ENCODE results near the gene ZNF777. TPM values are rescaled to one million over a fixed set of nuclear protein-coding genes. Genes with fewer than 3 reads are reported as not detected.

The ZNF777 gene
- total and polyA plus RNA-seq, 5 donors from 2014 or later = 0.46 to 13.4 (median 1.4) TPM

- Mint-ChIP-seq H3K4me1 (peaks cover 18 to 41% (median 31%) of the 10 kb centered on the region in 4 donors), H3K27ac (no peak overlapping the region), H3K27me3 (peaks cover 2% of the 10 kb centered on the region), H3K36me3 (peaks cover 35% of the 10 kb centered on the region), H3K9me3 (no peaks in the 10 kb centered on the region), H3K4me3 (peak overlapping the region in 1 of 4 donors; percentile 66)
- H3K9me3 ChIP-seq (ENCODE audit: control insufficient read depth in 2 of 2, low read length in 2 of 2) = no peaks in the 10 kb centered on the region
- DNase-seq = no peak
- no peak overlapping the region for H3K27ac ChIP-seq (ENCODE audit: insufficient read depth, low read length, poor library complexity, severe bottlenecking)
- H3K27me3 ChIP-seq (ENCODE audit: control insufficient read depth, insufficient read depth, low read length) = no peaks in the 10 kb centered on the region
- peaks cover 54% of the 10 kb centered on the region for H3K36me3 ChIP-seq (ENCODE audit: control insufficient read depth, insufficient read depth, low read length)
- H3K4me1 ChIP-seq (ENCODE audit: control insufficient read depth, insufficient read depth, low read length, poor library complexity, severe bottlenecking) = peaks cover 23% of the 10 kb centered on the region
- ATAC-seq (ENCODE audit: low read depth in 2 of 2) = no peak
- H3K4me3 ChIP-seq (ENCODE audit: low read depth, low read length) = no peak overlapping the region
These were observed 32.5 kb upstream of the ZNF777 start for GRCh38 chr7:149493366-149493765.

GRCh38 chr7:149490083-149490760, 29.4 kb upstream of the ZNF777 start:
- no peaks in the 10 kb centered on the region for H3K9me3 ChIP-seq (ENCODE audit: control insufficient read depth in 2 of 2, low read length in 2 of 2)
- H3K36me3 Mint-ChIP-seq = peaks cover 57% of the 10 kb centered on the region
- H3K27me3 Mint-ChIP-seq = no peaks in the 10 kb centered on the region
- peaks cover 2% of the 10 kb centered on the region for H3K4me1 ChIP-seq (ENCODE audit: control insufficient read depth, insufficient read depth, low read length, poor library complexity, severe bottlenecking)
- H3K36me3 ChIP-seq (ENCODE audit: control insufficient read depth, insufficient read depth, low read length) = peaks cover 75% of the 10 kb centered on the region
- peaks cover 8 to 26% (median 19%) of the 10 kb centered on the region in 4 donors for H3K4me1 Mint-ChIP-seq
- H3K27me3 ChIP-seq (ENCODE audit: control insufficient read depth, insufficient read depth, low read length) = no peaks in the 10 kb centered on the region
- no peaks in the 10 kb centered on the region for H3K9me3 Mint-ChIP-seq
- peak overlapping the region in 2 of 3 donors; percentile 48 to 90 for H3K27ac Mint-ChIP-seq
- DNase-seq (no peak), ATAC-seq (ENCODE audit: low read depth in 2 of 2) (no peak)
- H3K27ac ChIP-seq (ENCODE audit: insufficient read depth, low read length, poor library complexity, severe bottlenecking) = no peak overlapping the region
- no peak overlapping the region for H3K4me3 ChIP-seq (ENCODE audit: low read depth, low read length)
- H3K4me3 Mint-ChIP-seq = peak overlapping the region in 1 of 4 donors; percentile 42

DNA sequence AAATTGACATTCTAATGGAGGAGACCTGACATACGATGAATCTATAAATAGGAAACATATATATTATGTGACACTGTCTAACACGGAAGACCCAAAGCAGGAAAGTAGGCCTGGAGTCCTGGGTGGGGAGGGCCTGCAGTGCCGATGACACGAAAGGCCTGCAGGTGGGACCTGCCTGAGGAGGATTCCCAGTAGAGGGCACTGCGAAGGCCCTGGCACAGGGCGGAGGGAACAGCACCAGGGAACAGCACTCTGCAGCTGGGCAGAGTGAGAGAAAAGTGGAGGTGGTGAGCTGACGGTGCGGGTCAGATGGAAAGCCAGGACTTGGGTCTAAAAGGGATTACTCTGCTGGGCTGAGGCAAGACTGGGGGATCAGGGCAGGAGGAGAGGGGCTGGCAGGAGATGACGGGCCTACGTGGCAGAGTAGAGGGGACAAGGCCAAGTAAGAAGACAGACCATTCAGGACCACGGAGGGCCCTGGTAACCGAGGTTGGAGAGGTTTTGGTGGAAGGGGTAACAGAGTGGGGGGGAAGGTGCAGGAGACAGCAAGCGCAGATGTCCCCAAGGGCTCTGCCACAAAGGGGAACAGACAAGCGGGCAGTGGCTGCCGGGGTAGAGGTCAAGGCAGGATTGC, 28.6 kb upstream of the ZNF777 start:
- Histone ChIP-seq H3K27me3 (ENCODE audit: control insufficient read depth, insufficient read depth, low read length) (no peaks in the 10 kb centered on the region), H3K4me3 (ENCODE audit: low read depth, low read length) (no peak overlapping the region), H3K36me3 (ENCODE audit: control insufficient read depth, insufficient read depth, low read length) (peaks cover 75% of the 10 kb centered on the region), H3K9me3 (ENCODE audit: control insufficient read depth in 2 of 2, low read length in 2 of 2) (no peaks in the 10 kb centered on the region), H3K4me1 (ENCODE audit: control insufficient read depth, insufficient read depth, low read length, poor library complexity, severe bottlenecking) (no peaks in the 10 kb centered on the region), H3K27ac (ENCODE audit: insufficient read depth, low read length, poor library complexity, severe bottlenecking) (no peak overlapping the region)
- no peak overlapping the region for H3K4me3 Mint-ChIP-seq
- peak overlapping the region in 2 of 3 donors; percentile 72 to 91 for H3K27ac Mint-ChIP-seq
- H3K36me3 Mint-ChIP-seq = peaks cover 60% of the 10 kb centered on the region
- H3K27me3 Mint-ChIP-seq = no peaks in the 10 kb centered on the region
- H3K4me1 Mint-ChIP-seq = peaks cover 11 to 22% (median 16%) of the 10 kb centered on the region in 4 donors
- H3K9me3 Mint-ChIP-seq = no peaks in the 10 kb centered on the region
- ATAC-seq (ENCODE audit: low read depth in 2 of 2) = no peak
- DNase-seq = no peak

GRCh38 chr7:149479568-149479967, 18.7 kb upstream of the ZNF777 start:
- peaks cover 0 to 23% (median 6%) of the 10 kb centered on the region in 4 donors for H3K4me1 Mint-ChIP-seq
- ATAC-seq (ENCODE audit: low read depth in 2 of 2) = no peak

GRCh38 chr7:149478754-149479153, 17.9 kb upstream of the ZNF777 start:
- Histone ChIP-seq H3K36me3 (ENCODE audit: control insufficient read depth, insufficient read depth, low read length) (peaks cover 36% of the 10 kb centered on the region), H3K4me1 (ENCODE audit: control insufficient read depth, insufficient read depth, low read length, poor library complexity, severe bottlenecking) (no peaks in the 10 kb centered on the region)
- H3K27ac Mint-ChIP-seq = no peak overlapping the region

More at GRCh38 chr7:149479568-149479967, 18.7 kb upstream of the ZNF777 start:
- no peaks in the 10 kb centered on the region for H3K9me3 ChIP-seq (ENCODE audit: control insufficient read depth in 2 of 2, low read length in 2 of 2)
- H3K4me3 ChIP-seq (ENCODE audit: low read depth, low read length) = no peak overlapping the region
- H3K27ac Mint-ChIP-seq = peak overlapping the region in 1 of 3 donors; percentile 51
- no peak overlapping the region for H3K4me3 Mint-ChIP-seq
- no peaks in the 10 kb centered on the region for H3K27me3 ChIP-seq (ENCODE audit: control insufficient read depth, insufficient read depth, low read length)
- H3K27ac ChIP-seq (ENCODE audit: insufficient read depth, low read length, poor library complexity, severe bottlenecking) = no peak overlapping the region
- peaks cover 0 to 6% (median 2%) of the 10 kb centered on the region in 7 donors for H3K9me3 Mint-ChIP-seq
- no peaks in the 10 kb centered on the region for H3K27me3 Mint-ChIP-seq
- peaks cover 30% of the 10 kb centered on the region for H3K36me3 ChIP-seq (ENCODE audit: control insufficient read depth, insufficient read depth, low read length)
- H3K36me3 Mint-ChIP-seq = peaks cover 39% of the 10 kb centered on the region
- no peak for DNase-seq
- H3K4me1 ChIP-seq (ENCODE audit: control insufficient read depth, insufficient read depth, low read length, poor library complexity, severe bottlenecking) = no peaks in the 10 kb centered on the region

DNA sequence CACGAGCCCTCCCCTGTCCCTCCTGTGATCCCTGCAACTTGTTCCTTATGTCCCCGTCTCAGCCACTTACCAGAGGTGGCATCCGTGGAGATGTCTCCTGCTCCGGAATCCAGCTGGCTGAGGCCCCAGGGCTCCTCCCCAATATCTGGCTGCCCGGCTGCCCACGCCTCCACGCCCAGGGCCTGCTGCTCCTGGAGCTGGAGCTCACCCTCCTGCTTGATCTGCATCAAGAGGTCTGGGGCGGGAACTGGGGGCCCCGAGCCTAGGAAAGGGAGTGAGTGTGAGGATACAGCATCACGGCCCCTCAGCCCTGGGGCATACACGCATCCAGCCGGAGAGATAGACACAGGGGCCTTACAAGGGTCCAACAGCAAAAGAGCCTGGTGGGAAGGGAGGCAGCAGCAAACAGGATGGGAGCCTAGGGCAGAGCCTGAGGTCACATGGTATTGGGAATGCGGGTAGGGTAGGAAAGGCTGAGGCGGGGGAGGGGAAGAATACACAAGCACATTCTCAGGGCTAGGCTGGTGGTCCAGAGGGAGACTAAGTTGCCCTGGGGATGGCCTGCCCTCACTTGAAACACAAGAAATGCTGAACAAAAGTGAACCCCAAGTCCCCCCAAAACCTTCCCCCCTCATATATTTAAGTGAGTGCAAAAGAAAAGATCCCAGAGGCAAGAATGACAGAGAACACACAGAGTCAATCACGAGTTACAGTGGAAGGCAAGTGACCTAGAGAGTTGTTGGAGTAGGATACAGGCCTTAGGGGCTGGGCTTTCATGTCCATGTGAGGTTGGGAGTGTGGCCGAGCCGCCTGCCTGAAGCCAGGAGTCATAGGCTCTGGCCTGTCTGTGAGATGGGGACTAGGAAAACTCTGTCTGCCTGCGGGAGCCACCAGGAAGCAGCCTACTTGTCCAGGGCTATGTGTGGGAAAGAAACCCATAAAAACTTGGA, 16.9 kb upstream of the ZNF777 start:
- no peak overlapping the region for H3K27ac ChIP-seq (ENCODE audit: insufficient read depth, low read length, poor library complexity, severe bottlenecking)
- DNase-seq (no peak), ATAC-seq (ENCODE audit: low read depth in 2 of 2) (no peak)
- Mint-ChIP-seq H3K27me3 (no peaks in the 10 kb centered on the region), H3K4me3 (no peak overlapping the region), H3K4me1 (peaks cover 0 to 15% (median 4%) of the 10 kb centered on the region in 4 donors), H3K27ac (peak overlapping the region in 1 of 3 donors; percentile 59), H3K9me3 (peaks cover 0 to 6% (median 2%) of the 10 kb centered on the region in 7 donors), H3K36me3 (peaks cover 43% of the 10 kb centered on the region)
- no peak overlapping the region for H3K4me3 ChIP-seq (ENCODE audit: low read depth, low read length)
- H3K9me3 ChIP-seq (ENCODE audit: control insufficient read depth in 2 of 2, low read length in 2 of 2) = no peaks in the 10 kb centered on the region
- peaks cover 45% of the 10 kb centered on the region for H3K36me3 ChIP-seq (ENCODE audit: control insufficient read depth, insufficient read depth, low read length)
- H3K4me1 ChIP-seq (ENCODE audit: control insufficient read depth, insufficient read depth, low read length, poor library complexity, severe bottlenecking) = no peaks in the 10 kb centered on the region
- H3K27me3 ChIP-seq (ENCODE audit: control insufficient read depth, insufficient read depth, low read length) = no peaks in the 10 kb centered on the region

More at GRCh38 chr7:149478754-149479153, 17.9 kb upstream of the ZNF777 start:
- Mint-ChIP-seq H3K4me1 (peaks cover 0 to 19% (median 4%) of the 10 kb centered on the region in 4 donors), H3K4me3 (no peak overlapping the region), H3K27me3 (no peaks in the 10 kb centered on the region), H3K36me3 (peaks cover 40% of the 10 kb centered on the region), H3K9me3 (peaks cover 0 to 6% (median 2%) of the 10 kb centered on the region in 7 donors)
- DNase-seq (no peak), ATAC-seq (ENCODE audit: low read depth in 2 of 2) (no peak)
- Histone ChIP-seq H3K27ac (ENCODE audit: insufficient read depth, low read length, poor library complexity, severe bottlenecking) (no peak overlapping the region), H3K9me3 (ENCODE audit: control insufficient read depth in 2 of 2, low read length in 2 of 2) (no peaks in the 10 kb centered on the region), H3K27me3 (ENCODE audit: control insufficient read depth, insufficient read depth, low read length) (no peaks in the 10 kb centered on the region), H3K4me3 (ENCODE audit: low read depth, low read length) (no peak overlapping the region)

DNA sequence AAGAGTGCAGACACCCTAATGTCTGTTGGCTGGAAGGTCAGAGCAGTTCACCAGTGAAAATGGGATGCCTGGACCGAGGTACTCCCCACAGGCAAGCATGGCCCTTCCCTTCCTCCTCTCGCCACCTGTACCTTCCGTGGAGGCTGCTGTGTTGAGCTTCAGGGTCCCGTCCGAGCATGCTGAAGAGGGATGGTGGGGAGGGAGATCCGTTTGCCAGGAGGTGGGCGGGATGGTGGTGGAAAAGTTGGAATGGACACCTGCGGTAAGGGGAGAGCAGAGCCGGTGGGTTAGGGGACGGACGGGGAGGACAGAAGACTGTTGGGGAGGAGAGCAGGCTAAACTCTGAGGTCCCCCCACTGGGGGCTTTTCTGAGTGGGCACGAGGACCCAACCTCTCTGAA, 15.9 kb upstream of the ZNF777 start:
- Histone ChIP-seq H3K4me3 (ENCODE audit: low read depth, low read length) (no peak overlapping the region), H3K27ac (ENCODE audit: insufficient read depth, low read length, poor library complexity, severe bottlenecking) (no peak overlapping the region), H3K27me3 (ENCODE audit: control insufficient read depth, insufficient read depth, low read length) (no peaks in the 10 kb centered on the region), H3K4me1 (ENCODE audit: control insufficient read depth, insufficient read depth, low read length, poor library complexity, severe bottlenecking) (no peaks in the 10 kb centered on the region), H3K36me3 (ENCODE audit: control insufficient read depth, insufficient read depth, low read length) (peaks cover 49% of the 10 kb centered on the region), H3K9me3 (ENCODE audit: control insufficient read depth in 2 of 2, low read length in 2 of 2) (no peaks in the 10 kb centered on the region)
- ATAC-seq (ENCODE audit: low read depth in 2 of 2) (no peak), DNase-seq (no peak)
- no peak overlapping the region for H3K4me3 Mint-ChIP-seq
- H3K27me3 Mint-ChIP-seq = no peaks in the 10 kb centered on the region
- peaks cover 48% of the 10 kb centered on the region for H3K36me3 Mint-ChIP-seq
- peaks cover 0 to 15% (median 5%) of the 10 kb centered on the region in 4 donors for H3K4me1 Mint-ChIP-seq
- H3K9me3 Mint-ChIP-seq = peaks cover 0 to 6% (median 2%) of the 10 kb centered on the region in 7 donors
- H3K27ac Mint-ChIP-seq = no peak overlapping the region

Data from CD4-positive, CD25-positive, alpha-beta regulatory T cell (primary cell).